Measurements from ENCODE around the gene CD4. TPM values are rescaled to one million over a fixed set of nuclear protein-coding genes. Genes with fewer than 3 reads are reported as not detected.

The CD4 gene
- total RNA-seq, 2 donors from 2014 or later, result 6.2 to 13.4 TPM

DNA sequence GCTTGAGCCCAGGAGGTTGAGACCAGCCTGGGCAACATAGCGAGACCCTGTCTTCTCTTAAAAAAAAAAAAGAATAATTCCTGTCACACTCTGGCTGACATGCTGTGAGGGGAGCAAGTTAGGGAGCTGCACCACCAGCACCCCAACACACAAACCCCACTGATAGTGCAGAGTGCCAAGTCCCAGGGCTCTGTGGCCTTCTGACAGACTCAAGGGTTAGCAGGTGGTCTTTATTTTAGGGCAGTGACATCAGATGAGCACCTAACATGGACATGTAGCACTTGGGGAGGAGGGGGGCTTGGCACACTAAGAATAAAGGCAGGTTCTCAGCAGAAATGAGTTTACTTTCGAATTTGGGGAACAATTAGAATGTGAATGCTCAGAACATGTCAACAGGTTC is 69.5 kb downstream of the CD4 start:
- TF ChIP-seq, protein P1, sequence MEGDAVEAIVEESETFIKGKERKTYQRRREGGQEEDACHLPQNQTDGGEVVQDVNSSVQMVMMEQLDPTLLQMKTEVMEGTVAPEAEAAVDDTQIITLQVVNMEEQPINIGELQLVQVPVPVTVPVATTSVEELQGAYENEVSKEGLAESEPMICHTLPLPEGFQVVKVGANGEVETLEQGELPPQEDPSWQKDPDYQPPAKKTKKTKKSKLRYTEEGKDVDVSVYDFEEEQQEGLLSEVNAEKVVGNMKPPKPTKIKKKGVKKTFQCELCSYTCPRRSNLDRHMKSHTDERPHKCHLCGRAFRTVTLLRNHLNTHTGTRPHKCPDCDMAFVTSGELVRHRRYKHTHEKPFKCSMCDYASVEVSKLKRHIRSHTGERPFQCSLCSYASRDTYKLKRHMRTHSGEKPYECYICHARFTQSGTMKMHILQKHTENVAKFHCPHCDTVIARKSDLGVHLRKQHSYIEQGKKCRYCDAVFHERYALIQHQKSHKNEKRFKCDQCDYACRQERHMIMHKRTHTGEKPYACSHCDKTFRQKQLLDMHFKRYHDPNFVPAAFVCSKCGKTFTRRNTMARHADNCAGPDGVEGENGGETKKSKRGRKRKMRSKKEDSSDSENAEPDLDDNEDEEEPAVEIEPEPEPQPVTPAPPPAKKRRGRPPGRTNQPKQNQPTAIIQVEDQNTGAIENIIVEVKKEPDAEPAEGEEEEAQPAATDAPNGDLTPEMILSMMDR (IDR thresholded peaks at IDR 0.05), result no peak
- intact Hi-C loops (cut with DNase I), result no loop called here
- Histone ChIP-seq H3K9ac (ENCODE audit: low read depth in 2 of 2, low read length in 2 of 2) (no peak overlapping the region), H3K4me3 (no peak overlapping the region), H3K27me3 (no peaks in the 10 kb centered on the region), H3K27ac (no peak overlapping the region), H3K4me1 (no peaks in the 10 kb centered on the region), H3K9me3 (no peaks in the 10 kb centered on the region), H3K36me3 (peaks cover 14% of the 10 kb centered on the region)
- no peak for DNase-seq

DNA sequence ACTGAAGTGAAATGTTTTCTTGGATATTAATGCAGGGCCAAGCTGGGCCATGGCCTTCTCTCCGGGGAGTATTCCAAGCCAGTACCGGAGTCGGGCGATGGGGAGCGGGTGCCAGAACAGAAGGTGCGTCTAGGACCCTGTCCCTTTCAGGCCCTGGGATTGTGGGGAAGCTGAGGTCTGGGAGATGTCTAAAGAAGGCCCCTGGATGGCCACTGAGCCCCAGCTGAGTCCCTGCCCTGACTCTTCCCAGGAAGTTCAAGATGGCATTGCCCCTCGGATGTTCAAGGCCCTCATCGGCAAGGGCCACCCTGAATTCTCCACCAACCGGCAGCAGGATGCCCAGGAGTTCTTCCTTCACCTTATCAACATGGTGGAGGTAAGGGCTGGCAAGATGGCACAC is 70.8 kb downstream of the CD4 start:
- intact Hi-C loops (cut with DNase I), result no loop called here
- DNase-seq, result no peak
- Histone ChIP-seq H3K9me3 (no peaks in the 10 kb centered on the region), H3K4me1 (no peaks in the 10 kb centered on the region), H3K36me3 (peaks cover 14% of the 10 kb centered on the region), H3K27me3 (no peaks in the 10 kb centered on the region), H3K27ac (no peak overlapping the region), H3K4me3 (no peak overlapping the region), H3K9ac (ENCODE audit: low read depth in 2 of 2, low read length in 2 of 2) (no peak overlapping the region)
- TF ChIP-seq, protein P1 (IDR thresholded peaks at IDR 0.05), result no peak

DNA sequence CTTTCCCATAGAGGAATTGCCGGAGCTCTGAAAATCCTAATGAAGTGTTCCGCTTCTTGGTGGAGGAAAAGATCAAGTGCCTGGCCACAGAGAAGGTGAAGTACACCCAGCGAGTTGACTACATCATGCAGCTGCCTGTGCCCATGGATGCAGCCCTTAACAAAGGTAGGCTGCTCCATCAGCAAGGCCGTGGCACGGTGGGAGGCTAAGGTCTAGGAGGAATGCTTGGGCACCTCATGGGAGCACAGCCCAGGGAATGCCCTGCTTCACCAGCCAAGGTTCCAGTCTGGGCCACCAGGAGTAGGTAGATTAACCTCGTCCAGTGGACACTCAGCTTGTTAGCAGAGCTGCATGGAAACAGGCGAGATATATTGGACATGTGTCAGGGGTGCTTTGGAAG is 71.6 kb downstream of the CD4 start:
- Histone ChIP-seq H3K27ac (no peak overlapping the region), H3K36me3 (peaks cover 14% of the 10 kb centered on the region)
- TF ChIP-seq, protein P1 (IDR thresholded peaks at IDR 0.05), result no peak

DNA sequence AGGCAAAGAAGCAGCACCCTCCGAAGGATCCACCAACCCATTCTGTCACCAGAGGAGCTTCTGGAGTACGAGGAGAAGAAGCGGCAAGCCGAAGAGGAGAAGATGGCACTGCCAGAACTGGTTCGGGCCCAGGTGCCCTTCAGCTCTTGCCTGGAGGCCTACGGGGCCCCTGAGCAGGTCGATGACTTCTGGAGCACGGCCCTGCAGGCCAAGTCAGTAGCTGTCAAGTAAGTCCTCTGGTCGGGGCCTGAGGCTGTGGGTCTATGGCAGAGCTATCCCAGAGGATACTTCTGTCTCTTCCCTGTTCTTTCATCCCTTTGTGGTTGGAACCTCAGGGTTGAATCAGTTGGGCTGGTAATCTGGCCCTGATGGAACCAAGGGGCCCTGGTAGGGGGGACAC is 72.1 kb downstream of the CD4 start:
- Histone ChIP-seq H3K9ac (ENCODE audit: low read depth in 2 of 2, low read length in 2 of 2) (no peak overlapping the region), H3K36me3 (peaks cover 14% of the 10 kb centered on the region), H3K9me3 (no peaks in the 10 kb centered on the region), H3K4me1 (no peaks in the 10 kb centered on the region), H3K27ac (no peak overlapping the region), H3K4me3 (no peak overlapping the region), H3K27me3 (no peaks in the 10 kb centered on the region)
- intact Hi-C loops (cut with DNase I), result no loop called here
- TF ChIP-seq, protein P1 (IDR thresholded peaks at IDR 0.05), result no peak
- no peak for DNase-seq

More for the DNA sequence above, 71.6 kb downstream of the CD4 start:
- no peaks in the 10 kb centered on the region for H3K4me1 ChIP-seq
- intact Hi-C loops (cut with DNase I), result no loop called here
- H3K9ac ChIP-seq (ENCODE audit: low read depth in 2 of 2, low read length in 2 of 2), result no peak overlapping the region
- H3K9me3 ChIP-seq, result no peaks in the 10 kb centered on the region
- no peak overlapping the region for H3K4me3 ChIP-seq
- H3K27me3 ChIP-seq, result no peaks in the 10 kb centered on the region
- DNase-seq, result no peak

DNA sequence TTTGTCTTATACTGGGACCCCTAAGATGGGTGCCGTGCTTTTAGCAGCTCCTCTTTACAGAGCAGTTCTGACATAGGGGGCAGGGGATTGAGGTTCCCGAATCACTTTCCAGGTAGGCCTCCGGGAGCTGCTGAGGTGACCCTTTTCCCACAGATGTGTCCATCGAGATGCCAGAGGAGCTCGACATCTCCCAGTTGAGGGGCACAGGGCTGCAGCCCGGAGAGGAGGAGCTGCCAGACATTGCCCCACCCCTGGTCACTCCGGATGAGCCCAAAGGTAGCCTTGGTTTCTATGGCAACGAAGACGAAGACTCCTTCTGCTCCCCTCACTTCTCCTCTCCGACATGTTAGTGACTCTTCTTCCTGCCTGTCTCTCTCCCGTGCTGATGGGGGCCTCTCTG is 73.7 kb downstream of the CD4 start:
- Histone ChIP-seq H3K36me3 (peaks cover 6% of the 10 kb centered on the region), H3K27me3 (no peaks in the 10 kb centered on the region), H3K4me3 (no peak overlapping the region), H3K9ac (ENCODE audit: low read depth in 2 of 2, low read length in 2 of 2) (no peak overlapping the region), H3K9me3 (no peaks in the 10 kb centered on the region), H3K27ac (no peak overlapping the region), H3K4me1 (peaks cover 3% of the 10 kb centered on the region)
- intact Hi-C loops (cut with DNase I), result no loop called here
- TF ChIP-seq, protein P1 (IDR thresholded peaks at IDR 0.05), result no peak
- no peak for DNase-seq
